Activated CD8-positive, alpha-beta memory T cell treated with anti-CD3 and anti-CD28 coated beads, Interleukin-2, amount 50 U/mL, for 4 hours (primary cell): Measurements from ENCODE around the gene SIDT1.

Experiments used
- DNase-seq: peaks from one replicate; pipeline ENCODE4 v3.0.0-alpha.2; 2020

Gene SIDT1

DNA sequence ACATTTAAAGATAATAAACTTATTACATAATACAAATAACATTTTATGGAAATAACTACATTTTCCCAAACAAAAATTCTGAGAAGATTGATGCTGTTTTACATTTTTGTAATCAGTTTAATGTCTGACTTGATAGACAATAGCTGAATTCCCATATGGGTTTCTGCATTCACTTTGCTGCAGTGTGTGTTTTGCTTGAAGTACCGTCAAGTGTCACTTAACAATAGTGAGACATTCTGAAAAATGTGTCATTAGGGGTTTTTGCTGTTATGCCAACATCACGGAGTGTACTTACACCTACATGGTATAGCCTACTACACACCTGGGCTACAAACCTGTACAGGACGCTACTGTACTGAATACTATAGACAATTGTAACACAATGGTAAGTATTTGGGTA lies 106.6 kb downstream of the SIDT1 start:
- DNase-seq, result no peak

DNA sequence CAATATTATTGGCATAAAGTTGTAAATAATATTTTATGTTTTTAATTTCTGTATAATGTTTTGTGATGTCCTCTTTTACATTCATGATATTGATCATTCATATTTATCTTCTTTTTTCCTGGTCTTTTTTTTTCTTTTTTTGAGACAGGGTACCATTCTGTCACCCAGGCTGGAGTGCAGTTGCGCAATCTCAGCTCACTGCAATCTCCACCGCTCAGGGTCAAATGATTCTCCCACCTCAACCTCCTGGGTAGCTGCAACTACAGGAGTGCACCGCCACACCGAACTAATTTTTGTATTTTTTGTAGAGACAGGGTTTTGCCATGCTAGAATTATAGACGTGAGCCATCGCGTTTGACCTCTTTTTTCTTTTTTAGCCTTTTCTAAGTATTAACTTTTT lies 111.2 kb downstream of the SIDT1 start:
- no peak for DNase-seq

DNA sequence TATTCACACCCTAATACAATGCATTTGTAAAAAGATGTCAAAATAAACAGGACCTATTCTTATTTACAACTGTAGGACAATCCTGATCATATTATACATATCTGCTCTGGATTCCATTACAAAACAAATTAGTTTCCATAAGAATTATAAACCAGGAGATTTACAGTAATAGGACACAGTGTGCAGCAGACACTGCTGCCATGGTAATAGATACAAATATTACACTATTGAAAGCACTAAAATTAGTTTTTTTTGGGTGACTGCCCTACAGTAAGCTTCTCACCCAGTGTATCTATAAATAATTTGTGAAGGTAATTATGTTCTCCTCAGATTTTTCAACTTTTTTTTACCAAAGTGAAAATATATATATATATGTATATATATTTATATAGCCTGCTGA lies 116.2 kb downstream of the SIDT1 start:
- no peak for DNase-seq

DNA sequence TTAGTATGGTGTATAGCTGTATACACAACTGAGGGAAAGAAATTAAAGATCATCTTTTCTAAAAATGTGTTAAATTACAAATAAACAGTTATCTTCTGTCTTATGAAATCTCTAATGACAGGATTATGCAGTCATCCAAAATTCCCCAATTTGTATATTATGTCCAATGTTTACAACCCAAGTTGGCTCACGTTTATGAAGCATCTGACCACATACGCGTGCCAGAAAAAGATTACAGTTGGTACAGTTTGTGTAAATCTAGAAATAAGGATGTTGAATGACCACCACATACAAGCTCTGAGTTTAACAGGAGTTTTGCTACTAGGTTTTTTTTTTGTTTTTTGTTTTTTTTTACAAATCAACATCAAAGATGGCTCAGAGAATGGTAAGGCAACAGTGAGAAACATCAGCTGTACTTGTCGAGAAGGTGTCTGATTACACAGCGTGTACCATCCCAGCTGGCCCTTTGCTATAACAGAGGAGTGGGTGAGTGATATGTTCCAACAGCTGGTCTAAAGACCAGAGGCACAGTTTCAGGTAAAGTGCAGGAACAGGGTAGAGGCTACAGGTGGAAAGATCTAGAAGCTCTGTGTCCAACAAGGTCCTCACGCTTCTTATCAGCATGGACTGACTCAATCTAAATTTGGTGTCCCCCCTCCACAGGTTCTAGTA lies 117.0 kb downstream of the SIDT1 start:
- DNase-seq, result no peak

DNA sequence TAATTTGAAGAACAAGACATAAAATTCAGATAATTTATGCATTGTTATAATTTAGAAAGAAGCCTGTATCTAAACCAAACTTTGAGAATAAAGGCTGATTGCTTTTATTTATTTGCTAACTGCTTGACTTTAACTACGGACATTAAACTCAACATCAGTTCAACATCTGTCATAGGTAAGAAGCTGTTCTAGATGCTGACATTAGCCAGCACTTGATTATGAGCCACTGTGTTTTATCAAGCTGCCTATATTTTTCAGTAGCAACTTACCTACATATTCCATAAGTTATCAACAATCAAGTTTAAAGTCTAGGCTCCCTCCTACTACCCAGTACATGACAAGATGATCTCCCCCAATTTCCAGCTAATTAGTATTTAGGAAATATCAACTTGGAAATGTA lies 122.0 kb downstream of the SIDT1 start:
- DNase-seq, result no peak

DNA sequence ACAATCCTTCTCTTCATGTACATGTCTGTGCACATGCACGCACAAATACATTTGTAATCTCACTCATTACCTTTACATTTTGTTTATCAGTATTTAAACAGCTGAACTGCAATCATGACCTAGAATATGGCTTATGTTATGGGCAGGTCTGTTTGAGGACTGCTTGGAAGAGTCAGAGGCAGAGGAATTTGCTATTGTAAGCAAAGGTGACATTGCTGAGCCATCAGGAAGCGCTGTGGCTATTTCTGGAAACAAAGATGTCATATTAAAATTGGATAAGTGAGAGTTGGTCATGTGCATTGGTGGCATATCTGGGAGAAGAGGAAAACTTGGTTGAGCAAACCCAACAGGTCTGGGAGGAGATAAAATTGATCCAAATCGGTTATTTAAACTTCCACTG lies 122.5 kb downstream of the SIDT1 start:
- no peak for DNase-seq

DNA sequence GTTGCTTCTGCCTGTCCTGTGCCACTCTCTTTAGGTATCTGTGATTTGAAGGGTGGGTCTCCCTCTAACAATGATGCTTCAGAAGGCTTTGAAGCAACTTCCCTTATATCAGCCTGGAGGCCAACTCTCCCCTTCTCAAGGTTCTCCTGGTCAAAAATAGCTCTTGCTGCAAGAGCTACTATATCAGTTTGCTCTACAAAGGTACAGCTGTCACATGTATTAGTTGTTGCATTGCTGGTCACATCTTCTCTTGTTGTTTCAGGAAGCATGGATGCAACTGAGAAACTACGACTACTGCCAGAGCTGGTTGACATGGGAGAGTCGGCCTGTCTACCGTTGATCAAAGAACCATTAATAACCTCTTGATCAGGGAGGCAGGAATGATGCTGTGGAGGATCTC lies 125.8 kb downstream of the SIDT1 start:
- DNase-seq, result no peak

DNA sequence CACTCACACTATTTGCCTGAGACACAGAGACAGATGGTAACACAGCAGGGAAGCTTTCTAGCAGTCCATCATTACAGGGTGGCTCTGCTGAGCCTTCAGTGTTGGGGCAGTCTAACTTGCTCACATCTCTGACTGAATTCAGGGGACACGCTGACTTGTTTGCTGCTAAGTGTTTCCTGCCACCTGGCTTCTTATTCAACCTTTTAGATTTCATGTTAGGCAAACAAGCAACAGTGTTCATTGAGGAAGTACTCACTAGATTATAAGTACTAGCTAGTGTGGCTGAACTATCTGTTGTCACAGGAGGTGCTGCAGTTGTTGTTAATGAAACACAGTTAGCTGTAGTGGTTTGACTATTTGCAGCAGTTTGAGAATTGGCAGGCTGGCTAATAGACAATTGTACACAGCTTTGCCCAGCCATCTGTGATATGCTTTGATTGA lies 126.8 kb downstream of the SIDT1 start:
- DNase-seq, result no peak

DNA sequence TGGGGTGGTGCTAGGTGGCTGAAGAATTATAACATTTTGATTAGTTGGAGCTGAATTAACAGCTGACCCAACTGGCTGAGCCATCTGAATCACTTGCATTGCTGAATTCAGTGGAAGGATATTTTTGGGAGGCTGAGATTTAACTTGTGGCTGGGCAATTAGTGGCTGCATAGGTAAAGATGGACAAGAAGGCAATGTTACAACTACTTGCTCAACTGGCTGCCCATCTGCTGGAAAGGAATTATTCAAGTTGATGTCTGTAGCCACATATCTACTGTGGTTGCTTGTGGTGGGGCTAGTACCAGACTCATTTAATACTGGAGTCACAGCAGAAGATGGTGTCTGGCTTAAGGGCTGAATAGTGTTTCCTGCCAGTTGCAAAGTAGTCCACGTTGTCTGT lies 127.6 kb downstream of the SIDT1 start:
- DNase-seq, result no peak

DNA sequence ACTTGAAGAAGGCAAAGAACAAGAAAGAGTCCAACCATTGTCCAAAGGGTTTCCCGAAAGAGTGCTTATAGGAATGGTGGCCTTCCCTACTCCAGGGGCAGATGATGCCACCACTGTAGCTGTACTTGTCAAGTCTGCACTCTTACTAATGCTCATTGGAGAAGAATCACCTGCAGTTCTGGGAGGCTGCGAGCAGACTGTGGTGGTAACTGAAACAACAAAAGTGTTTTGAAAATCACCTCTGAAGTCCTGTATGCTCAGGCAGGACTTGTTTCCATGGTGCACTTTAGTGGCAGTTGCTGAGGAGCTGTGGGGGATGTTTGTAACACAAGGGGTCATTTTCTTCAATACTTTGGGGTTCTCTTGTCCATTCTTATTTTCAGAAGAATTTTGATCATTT lies 128.1 kb downstream of the SIDT1 start:
- DNase-seq, result no peak

DNA sequence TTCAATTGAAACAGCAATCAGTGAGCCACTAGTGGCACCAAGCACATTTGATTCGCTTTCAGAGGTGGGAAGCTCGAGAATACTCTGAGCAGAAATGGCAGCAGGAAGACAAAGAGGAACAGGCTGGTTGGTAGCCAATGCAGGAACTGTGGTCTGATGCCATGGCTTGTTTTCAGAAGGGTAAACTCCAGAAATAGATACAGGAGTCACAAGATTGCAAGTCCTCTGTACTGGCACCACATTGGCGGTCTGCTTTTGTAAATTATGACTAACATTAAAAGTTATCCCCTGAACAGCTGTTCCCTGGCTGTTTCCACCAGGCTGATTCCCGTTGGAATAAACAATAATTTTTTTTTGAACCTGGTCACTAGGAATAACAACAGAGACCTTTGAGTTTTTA lies 128.5 kb downstream of the SIDT1 start:
- DNase-seq, result no peak

DNA sequence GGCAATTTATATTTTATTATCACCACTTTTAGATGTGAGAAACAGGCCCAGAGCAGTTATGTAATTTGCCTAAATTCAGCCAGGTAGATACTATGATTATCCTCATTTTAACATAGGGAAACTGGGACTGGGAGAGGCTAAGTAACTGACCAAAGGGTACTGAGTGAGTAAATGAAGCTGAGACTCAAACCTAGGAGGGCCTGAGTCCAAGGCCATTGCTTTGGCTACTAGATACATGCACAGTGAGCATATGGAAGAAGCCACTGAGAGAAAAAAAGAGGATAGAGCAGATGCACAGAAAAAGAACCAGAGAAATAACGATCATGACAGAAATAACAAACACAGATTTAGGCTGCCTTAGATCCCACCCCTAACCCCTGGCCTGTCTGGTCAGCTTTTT lies 130.5 kb downstream of the SIDT1 start:
- DNase-seq, result no peak

DNA sequence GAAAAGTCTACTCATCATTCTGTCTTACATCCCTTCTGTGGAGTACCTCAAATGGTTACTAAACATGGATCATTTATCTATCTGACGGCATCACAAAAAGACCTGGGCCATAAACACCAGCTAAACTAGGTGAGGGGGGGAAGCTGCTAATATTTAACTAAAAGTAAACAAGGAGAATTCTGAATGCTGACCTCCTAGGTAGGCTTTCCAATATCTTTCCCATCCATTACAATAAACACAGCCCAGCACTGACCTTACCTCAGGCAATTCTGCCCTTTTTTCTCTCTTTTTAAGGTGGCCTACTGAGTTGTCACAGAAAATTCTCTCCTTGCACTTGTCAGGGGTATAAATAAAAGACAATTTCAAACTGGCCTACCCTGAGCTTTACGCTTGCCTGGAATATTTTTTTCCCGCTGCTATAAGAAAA lies 131.0 kb downstream of the SIDT1 start:
- no peak for DNase-seq

DNA sequence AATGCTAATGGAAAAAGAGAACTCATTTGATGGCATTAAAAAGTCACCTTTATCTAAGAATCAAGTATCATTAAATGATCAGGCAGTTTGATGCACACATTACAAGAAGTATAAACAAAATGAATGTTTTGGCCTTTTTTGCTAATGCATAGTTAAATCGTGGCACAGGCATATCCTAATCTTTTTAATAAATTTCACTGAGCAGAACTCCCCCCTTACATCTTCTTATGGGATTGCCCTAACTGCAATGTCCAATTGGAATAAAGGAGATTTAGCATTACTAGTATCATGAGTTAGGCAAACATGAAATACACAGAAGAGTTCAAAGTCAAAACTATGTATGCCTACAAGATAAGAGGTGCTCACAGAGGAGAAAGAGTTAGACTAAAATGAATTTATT lies 131.4 kb downstream of the SIDT1 start:
- no peak for DNase-seq

DNA sequence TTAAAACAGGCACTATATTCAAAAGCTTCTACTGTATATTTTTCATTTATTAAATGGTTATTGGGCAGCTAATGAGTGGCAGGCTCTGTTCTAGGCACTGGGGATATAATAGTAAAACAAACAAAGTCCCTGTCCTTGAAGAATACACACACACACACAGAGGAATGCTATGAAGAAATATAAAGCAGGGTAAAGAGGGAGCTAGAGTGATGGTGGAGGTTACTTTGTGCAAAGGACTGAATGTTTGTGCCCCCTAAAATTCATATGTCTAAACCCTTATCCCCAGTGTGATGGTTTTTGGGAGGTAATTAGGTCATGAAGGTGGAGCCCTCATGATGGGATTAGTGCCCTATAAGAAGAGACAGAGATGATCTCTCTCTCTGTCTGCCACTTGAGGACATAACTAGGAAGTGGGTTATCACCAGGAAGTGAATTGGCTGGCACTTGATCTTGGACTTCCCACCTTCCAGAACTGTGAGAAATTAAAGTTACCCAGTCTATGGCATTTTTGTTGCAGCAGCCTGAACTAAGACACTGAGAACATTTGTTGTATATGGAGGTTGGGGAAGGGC lies 132.3 kb downstream of the SIDT1 start:
- no peak for DNase-seq

DNA sequence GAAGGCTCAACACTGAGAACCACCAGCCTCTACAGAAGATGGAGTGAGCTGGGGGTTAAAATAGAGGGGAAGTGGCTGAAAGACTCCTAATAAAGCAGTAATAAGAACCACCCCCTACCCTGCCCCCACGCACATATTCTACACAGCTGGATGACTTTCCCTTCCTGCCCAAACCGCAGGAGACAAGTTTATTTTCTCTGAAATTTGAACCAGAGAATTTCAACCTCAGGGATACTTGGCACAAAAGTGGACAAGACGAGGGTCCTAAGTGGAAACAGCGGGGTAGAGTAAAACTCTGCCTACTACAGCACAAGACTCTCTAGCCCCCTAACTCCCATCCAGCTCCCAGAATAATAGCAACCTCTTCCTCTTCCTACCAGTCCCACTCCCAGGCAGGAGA lies 135.7 kb downstream of the SIDT1 start:
- DNase-seq, result no peak

DNA sequence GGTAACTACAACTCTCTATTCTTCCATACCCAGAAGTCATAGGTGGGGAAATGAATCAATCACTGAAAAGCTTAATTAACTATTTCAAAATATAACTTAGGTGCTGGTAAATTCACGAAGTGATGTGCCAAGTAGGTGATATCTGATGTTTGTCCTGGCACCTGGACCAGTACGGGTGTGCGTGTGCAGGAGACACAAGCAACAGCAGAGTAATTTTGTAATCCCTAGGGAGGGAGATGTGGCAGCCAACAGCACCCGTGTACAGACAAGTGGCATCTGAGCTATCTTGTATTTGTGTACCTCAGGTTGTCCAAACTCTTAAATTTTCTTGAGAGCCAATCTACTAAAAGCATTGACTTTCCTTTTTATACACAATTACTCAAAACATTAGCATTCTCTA lies 141.2 kb downstream of the SIDT1 start:
- no peak for DNase-seq

DNA sequence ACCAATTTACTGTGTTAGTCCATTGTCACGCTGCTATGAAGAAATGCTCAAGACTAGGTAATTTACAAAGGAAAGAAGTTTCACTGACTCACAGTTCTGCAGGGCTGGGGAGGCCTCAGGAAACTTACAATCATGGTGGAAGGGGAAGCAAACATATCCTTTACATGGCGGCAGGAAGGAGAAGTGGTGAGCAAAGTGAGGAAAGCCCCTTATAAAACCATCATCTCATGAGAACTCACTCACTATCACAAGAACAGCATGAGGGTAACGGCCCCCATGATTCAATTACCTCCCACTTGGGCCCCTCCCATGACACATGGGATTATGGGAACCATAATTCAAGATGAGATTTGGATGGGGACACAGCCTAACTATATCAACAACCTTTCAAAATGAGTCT lies 143.9 kb downstream of the SIDT1 start:
- DNase-seq, result no peak

DNA sequence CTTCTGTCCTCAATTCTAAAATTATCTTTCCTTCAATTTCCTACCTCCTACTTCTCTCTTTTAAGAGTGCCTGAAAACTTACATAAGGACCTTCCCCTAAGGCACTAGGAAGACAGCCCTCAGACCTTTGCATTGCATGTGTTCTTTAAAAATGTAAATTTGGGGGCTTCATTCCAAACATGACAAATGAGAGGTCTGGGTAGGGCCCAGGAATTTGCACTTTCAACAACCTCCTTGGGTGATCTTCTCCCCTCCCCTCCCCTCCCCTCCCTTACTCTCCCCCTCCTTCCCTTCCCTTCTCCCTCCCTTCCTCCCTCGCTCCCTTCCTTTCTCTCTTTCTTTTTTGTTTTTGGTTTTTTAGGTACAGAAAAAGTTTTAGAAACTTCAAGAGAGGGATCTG lies 145.4 kb downstream of the SIDT1 start:
- no peak for DNase-seq

DNA sequence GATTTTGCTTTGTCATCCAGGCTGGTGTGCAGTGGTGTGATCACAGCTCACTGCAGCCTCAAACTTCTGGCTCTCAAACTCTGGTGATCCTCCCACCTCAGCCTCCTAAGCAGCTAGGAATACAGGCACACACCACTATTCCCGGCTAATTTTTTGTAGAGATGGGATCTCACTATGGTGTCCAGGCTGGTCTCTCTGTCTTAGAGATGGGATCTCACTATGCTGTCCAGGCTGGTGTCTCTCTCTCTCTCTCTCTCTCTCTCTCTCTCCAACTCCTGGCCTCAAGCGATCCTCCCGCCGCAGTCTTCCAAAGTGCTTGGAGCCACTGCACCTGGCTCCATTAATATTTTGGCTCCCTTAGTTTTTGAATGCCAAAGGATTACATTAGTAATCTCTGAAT lies 146.4 kb downstream of the SIDT1 start:
- DNase-seq, result no peak
